ENCODE results near the gene UFSP1. TPM values are rescaled to one million over a fixed set of nuclear protein-coding genes. Genes with fewer than 3 reads are reported as not detected.

UFSP1 gene
- total RNA-seq, 1 experiment from 2014 or later, result 4.8 TPM

GRCh38 chr7:100867040-100867775, 22.3 kb downstream of the UFSP1 start, which contains the start of gene TRIP6 (continued):
- TF ChIP-seq ARID4B (CRISPR knock-in tag; IDR thresholded peaks at IDR 0.05; ENCODE audit: borderline replicate concordance) (peak; percentile 41; the same call in 1 of the 2 replicates), SOX15 (CRISPR knock-in tag; IDR thresholded peaks at IDR 0.05) (no peak), NFE2L1 (CRISPR knock-in tag; IDR thresholded peaks at IDR 0.05) (peak; percentile 26; the same call in 1 of the 2 replicates), CREB1 (CRISPR knock-in tag; IDR thresholded peaks at IDR 0.05) (no peak), SP1 (CRISPR knock-in tag; conservative IDR thresholded peaks at IDR 0.05) (peak; percentile 83), MAX (CRISPR knock-in tag; IDR thresholded peaks at IDR 0.05) (peak; percentile 84)
- TF ChIP-seq, protein P1, sequence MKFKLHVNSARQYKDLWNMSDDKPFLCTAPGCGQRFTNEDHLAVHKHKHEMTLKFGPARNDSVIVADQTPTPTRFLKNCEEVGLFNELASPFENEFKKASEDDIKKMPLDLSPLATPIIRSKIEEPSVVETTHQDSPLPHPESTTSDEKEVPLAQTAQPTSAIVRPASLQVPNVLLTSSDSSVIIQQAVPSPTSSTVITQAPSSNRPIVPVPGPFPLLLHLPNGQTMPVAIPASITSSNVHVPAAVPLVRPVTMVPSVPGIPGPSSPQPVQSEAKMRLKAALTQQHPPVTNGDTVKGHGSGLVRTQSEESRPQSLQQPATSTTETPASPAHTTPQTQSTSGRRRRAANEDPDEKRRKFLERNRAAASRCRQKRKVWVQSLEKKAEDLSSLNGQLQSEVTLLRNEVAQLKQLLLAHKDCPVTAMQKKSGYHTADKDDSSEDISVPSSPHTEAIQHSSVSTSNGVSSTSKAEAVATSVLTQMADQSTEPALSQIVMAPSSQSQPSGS (CRISPR knock-in tag; IDR thresholded peaks at IDR 0.05; ENCODE audit: borderline replicate concordance, low read depth), result 0 out of 2 replicates have a peak, but pooled peaks have one; percentile 47
- TF ChIP-seq, protein P2, sequence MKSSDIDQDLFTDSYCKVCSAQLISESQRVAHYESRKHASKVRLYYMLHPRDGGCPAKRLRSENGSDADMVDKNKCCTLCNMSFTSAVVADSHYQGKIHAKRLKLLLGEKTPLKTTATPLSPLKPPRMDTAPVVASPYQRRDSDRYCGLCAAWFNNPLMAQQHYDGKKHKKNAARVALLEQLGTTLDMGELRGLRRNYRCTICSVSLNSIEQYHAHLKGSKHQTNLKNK (CRISPR knock-in tag; IDR thresholded peaks at IDR 0.05), result no peak
- TF ChIP-seq, protein P3, sequence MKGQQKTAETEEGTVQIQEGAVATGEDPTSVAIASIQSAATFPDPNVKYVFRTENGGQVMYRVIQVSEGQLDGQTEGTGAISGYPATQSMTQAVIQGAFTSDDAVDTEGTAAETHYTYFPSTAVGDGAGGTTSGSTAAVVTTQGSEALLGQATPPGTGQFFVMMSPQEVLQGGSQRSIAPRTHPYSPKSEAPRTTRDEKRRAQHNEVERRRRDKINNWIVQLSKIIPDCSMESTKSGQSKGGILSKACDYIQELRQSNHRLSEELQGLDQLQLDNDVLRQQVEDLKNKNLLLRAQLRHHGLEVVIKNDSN (CRISPR knock-in tag; IDR thresholded peaks at IDR 0.05), result peak; percentile 96

DNA sequence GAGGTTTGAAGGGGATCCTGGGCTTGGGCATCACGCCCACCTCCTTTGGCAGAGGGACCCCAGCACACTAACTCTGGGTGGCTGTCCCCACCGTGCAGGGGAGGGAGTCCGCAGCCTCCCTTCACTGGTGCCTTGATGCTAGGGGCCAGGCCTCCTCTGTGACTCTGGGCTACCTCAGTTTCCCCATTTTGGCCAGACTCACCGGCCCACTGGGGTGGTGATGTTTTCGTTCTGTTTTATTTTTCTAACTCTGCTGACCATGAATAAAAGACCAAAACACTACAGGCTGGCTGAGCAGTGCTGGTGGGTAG, 22.8 kb downstream of the UFSP1 start:
- no peaks in the 10 kb centered on the region for H3K27me3 Mint-ChIP-seq (ENCODE audit: low read depth)
- DNase-seq (ENCODE audit: low spot score) (no peak), ATAC-seq (no peak)
- no peaks in the 10 kb centered on the region for H3K9me3 Mint-ChIP-seq
- ChIA-PET CTCF (interaction anchor here (0.5 to 1.0 kb wide), 6 partner anchors 14 to 193 kb away, joined by 3 to 4 read pairs (median 3); partner anchors contain the start of genes MUC3A, POP7, SLC12A9 and UFSP1), POLR2A (interaction anchor here (0.5 to 2.1 kb wide), 5 partner anchors 8 to 39 kb away, joined by 3 to 7 read pairs (median 4); partner anchors contain the start of genes EPHB4, SLC12A9, SRRT and UFSP1)
- H3K4me1 Mint-ChIP-seq, result peaks cover 8% of the 10 kb centered on the region
- peaks cover 29% of the 10 kb centered on the region for H3K36me3 Mint-ChIP-seq
- H3K27ac Mint-ChIP-seq, result peak overlapping the region; percentile 95
- H3K4me3 Mint-ChIP-seq, result peak overlapping the region; percentile 92
- TF ChIP-seq NR3C1 (CRISPR knock-in tag; conservative IDR thresholded peaks at IDR 0.05; ENCODE audit: low read depth) (no peak), IRF2 (CRISPR knock-in tag; IDR thresholded peaks at IDR 0.05; ENCODE audit: borderline replicate concordance, low read depth) (no peak), USF2 (CRISPR knock-in tag; IDR thresholded peaks at IDR 0.05) (no peak), TCF7 (CRISPR knock-in tag; IDR thresholded peaks at IDR 0.05; ENCODE audit: low read depth) (no peak), GRHL2 (CRISPR knock-in tag; IDR thresholded peaks at IDR 0.05; ENCODE audit: insufficient replicate concordance, severe bottlenecking) (no peak), AFF4 (CRISPR knock-in tag; IDR thresholded peaks at IDR 0.05; ENCODE audit: borderline replicate concordance) (no peak)
- TF ChIP-seq, protein P4, sequence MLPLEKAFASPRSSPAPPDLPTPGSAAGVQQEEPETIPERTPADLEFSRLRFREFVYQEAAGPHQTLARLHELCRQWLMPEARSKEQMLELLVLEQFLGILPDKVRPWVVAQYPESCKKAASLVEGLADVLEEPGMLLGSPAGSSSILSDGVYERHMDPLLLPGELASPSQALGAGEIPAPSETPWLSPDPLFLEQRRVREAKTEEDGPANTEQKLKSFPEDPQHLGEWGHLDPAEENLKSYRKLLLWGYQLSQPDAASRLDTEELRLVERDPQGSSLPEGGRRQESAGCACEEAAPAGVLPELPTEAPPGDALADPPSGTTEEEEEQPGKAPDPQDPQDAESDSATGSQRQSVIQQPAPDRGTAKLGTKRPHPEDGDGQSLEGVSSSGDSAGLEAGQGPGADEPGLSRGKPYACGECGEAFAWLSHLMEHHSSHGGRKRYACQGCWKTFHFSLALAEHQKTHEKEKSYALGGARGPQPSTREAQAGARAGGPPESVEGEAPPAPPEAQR (CRISPR knock-in tag; IDR thresholded peaks at IDR 0.05), result no peak
- TF ChIP-seq, protein P5, sequence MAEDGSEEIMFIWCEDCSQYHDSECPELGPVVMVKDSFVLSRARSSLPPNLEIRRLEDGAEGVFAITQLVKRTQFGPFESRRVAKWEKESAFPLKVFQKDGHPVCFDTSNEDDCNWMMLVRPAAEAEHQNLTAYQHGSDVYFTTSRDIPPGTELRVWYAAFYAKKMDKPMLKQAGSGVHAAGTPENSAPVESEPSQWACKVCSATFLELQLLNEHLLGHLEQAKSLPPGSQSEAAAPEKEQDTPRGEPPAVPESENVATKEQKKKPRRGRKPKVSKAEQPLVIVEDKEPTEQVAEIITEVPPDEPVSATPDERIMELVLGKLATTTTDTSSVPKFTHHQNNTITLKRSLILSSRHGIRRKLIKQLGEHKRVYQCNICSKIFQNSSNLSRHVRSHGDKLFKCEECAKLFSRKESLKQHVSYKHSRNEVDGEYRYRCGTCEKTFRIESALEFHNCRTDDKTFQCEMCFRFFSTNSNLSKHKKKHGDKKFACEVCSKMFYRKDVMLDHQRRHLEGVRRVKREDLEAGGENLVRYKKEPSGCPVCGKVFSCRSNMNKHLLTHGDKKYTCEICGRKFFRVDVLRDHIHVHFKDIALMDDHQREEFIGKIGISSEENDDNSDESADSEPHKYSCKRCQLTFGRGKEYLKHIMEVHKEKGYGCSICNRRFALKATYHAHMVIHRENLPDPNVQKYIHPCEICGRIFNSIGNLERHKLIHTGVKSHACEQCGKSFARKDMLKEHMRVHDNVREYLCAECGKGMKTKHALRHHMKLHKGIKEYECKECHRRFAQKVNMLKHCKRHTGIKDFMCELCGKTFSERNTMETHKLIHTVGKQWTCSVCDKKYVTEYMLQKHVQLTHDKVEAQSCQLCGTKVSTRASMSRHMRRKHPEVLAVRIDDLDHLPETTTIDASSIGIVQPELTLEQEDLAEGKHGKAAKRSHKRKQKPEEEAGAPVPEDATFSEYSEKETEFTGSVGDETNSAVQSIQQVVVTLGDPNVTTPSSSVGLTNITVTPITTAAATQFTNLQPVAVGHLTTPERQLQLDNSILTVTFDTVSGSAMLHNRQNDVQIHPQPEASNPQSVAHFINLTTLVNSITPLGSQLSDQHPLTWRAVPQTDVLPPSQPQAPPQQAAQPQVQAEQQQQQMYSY (CRISPR knock-in tag; IDR thresholded peaks at IDR 0.05), result no peak
